ENCODE data around the gene NAT10. TPM values are rescaled to one million over a fixed set of nuclear protein-coding genes. Genes with fewer than 3 reads are reported as not detected.

The NAT10 gene
- polyA plus RNA-seq, 1 experiment = 30.5 TPM

- no peak overlapping the region for H3K27ac ChIP-seq (ENCODE audit: low read depth, low read length)
- TF ChIP-seq, protein P1, sequence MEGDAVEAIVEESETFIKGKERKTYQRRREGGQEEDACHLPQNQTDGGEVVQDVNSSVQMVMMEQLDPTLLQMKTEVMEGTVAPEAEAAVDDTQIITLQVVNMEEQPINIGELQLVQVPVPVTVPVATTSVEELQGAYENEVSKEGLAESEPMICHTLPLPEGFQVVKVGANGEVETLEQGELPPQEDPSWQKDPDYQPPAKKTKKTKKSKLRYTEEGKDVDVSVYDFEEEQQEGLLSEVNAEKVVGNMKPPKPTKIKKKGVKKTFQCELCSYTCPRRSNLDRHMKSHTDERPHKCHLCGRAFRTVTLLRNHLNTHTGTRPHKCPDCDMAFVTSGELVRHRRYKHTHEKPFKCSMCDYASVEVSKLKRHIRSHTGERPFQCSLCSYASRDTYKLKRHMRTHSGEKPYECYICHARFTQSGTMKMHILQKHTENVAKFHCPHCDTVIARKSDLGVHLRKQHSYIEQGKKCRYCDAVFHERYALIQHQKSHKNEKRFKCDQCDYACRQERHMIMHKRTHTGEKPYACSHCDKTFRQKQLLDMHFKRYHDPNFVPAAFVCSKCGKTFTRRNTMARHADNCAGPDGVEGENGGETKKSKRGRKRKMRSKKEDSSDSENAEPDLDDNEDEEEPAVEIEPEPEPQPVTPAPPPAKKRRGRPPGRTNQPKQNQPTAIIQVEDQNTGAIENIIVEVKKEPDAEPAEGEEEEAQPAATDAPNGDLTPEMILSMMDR (IDR thresholded peaks at IDR 0.05; ENCODE audit: low read depth, low read length) = no peak
- POLR2A ChIA-PET = no interaction called here
- CTCF ChIA-PET = interaction anchor here (1.0 to 5.0 kb wide), 12 partner anchors 10 to 325 kb away, joined by 3 to 77 read pairs (median 10); partner anchors contain the start of gene ABTB2
- no peak for DNase-seq (ENCODE audit: low read depth, low spot score)
- no peaks in the 10 kb centered on the region; the same call in 1 of the 2 replicates for H3K9me3 ChIP-seq (ENCODE audit: control insufficient read depth, insufficient read depth, low read length)
- peaks cover 4% of the 10 kb centered on the region for H3K27me3 ChIP-seq (ENCODE audit: control insufficient read depth, insufficient read depth, low read length)
- H3K4me3 ChIP-seq (ENCODE audit: low read depth, low read length) = no peak overlapping the region
Measured at GRCh38 chr11:34175284-34176019, 70.0 kb downstream of the NAT10 start.

DNA sequence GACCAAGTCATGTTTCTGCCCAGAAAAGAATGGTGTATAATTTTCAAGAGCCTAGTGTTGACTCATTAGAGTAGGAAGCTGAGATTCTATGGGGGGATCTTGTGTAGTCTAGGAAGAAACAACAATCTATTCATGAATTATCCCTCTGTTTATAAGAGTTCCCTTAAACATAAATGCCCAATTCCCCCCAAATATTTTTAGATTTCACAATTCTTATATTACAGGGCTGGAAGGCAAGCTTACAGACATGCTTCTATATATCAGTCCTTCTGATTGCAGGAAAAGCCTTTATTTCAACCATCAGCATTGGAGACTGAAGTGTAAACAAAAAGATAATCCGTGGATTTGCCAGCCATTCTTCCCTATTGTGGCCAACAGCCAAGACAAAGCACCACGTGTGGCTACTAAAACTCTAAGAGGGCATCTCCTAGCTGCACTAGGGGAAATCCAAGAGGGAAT lies 71.4 kb downstream of the NAT10 start:
- POLR2A ChIA-PET = interaction anchor here (1.1 to 1.5 kb wide), 2 partner anchors 180 to 182 kb away, joined by 4 read pairs; partner anchors contain the start of gene ABTB2
- Histone ChIP-seq H3K9me3 (ENCODE audit: control insufficient read depth, insufficient read depth, low read length) (no peaks in the 10 kb centered on the region; the same call in 1 of the 2 replicates), H3K27me3 (ENCODE audit: control insufficient read depth, insufficient read depth, low read length) (peaks cover 4% of the 10 kb centered on the region), H3K27ac (ENCODE audit: low read depth, low read length) (no peak overlapping the region), H3K4me3 (ENCODE audit: low read depth, low read length) (no peak overlapping the region)
- CTCF ChIA-PET = interaction anchor here (0.8 to 5.0 kb wide), 2 partner anchors 179 to 316 kb away, joined by 4 to 77 read pairs; partner anchors contain the start of gene ABTB2
- DNase-seq (ENCODE audit: low read depth, low spot score) = no peak
- TF ChIP-seq, protein P1 (IDR thresholded peaks at IDR 0.05; ENCODE audit: low read depth, low read length) = no peak

DNA sequence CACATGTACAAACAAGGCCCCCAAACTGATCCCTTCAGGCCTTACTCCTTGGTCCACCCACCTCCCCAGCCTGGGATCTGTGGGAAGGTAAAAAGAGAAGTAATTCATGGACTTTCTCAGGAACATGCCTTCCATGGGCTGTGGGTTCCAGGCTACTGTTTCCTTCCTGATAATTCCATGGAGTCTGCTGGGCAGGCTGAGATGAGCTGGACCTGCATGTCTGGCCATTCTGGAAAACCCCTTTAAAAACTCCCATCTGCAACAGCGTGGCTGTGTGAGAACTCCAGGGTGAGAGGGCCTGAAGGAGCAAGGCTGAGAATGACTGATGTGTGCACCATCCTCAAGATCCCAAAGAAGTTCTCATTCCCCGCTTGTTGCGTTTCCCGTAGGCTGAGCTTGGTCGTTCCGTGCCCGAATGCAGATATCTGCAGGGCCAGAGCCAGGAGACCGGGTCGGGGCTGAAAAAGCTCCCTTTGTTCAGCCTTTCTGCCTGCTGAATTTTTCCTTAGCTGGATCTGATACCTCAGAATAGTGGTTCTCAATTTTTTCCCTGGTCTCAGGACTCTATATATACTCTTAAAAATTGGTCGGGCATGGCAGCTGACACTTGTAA lies 72.9 kb downstream of the NAT10 start:
- CTCF ChIA-PET = interaction anchor here (0.7 to 5.0 kb wide), 2 partner anchors 178 to 218 kb away, joined by 5 to 77 read pairs; partner anchors contain the start of gene ABTB2
- Histone ChIP-seq H3K27me3 (ENCODE audit: control insufficient read depth, insufficient read depth, low read length) (peaks cover 5% of the 10 kb centered on the region), H3K4me3 (ENCODE audit: low read depth, low read length) (no peak overlapping the region), H3K9me3 (ENCODE audit: control insufficient read depth, insufficient read depth, low read length) (no peaks in the 10 kb centered on the region), H3K27ac (ENCODE audit: low read depth, low read length) (no peak overlapping the region)
- DNase-seq (ENCODE audit: low read depth, low spot score) = no peak
- POLR2A ChIA-PET = no interaction called here
- TF ChIP-seq, protein P1 (IDR thresholded peaks at IDR 0.05; ENCODE audit: low read depth, low read length) = no peak

GRCh38 chr11:34179026-34179675 lies 73.7 kb downstream of the NAT10 start:
- TF ChIP-seq, protein P1 (IDR thresholded peaks at IDR 0.05; ENCODE audit: low read depth, low read length) = no peak
- Histone ChIP-seq H3K9me3 (ENCODE audit: control insufficient read depth, insufficient read depth, low read length) (no peaks in the 10 kb centered on the region), H3K27ac (ENCODE audit: low read depth, low read length) (no peak overlapping the region), H3K27me3 (ENCODE audit: control insufficient read depth, insufficient read depth, low read length) (peaks cover 5% of the 10 kb centered on the region), H3K4me3 (ENCODE audit: low read depth, low read length) (no peak overlapping the region)
- ChIA-PET POLR2A (no interaction called here), CTCF (interaction anchor here (0.6 to 0.9 kb wide), 4 partner anchors 46 to 217 kb away, joined by 3 to 6 read pairs (median 4); no protein-coding TSS in a partner anchor)
- no peak for DNase-seq (ENCODE audit: low read depth, low spot score)
